ENCODE data around the gene CDKAL1.

DNA sequence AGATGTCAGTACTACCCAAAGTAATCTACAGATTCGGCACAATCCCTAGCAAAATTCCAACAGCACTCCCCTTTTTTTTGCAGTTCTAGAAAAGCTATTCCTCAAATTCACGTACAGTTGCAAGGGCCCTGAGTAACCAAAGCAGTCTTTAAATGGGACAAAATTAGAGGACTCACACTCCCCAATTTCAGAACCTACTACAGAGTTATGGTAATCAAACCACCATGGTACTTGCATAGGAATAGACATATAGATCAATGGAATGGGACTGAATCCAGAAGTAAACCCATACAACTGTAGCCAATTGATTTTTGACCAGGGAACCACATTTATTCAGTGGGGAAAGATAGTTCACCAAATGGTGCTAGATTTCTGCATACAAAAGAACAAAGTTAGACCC is 350.8 kb downstream of the CDKAL1 start:
- TF ChIP-seq CTCF (IDR thresholded peaks at IDR 0.05) (no peak), EP300 (IDR thresholded peaks at IDR 0.05) (no peak)

All from esophagus muscularis mucosa (tissue), 3 donors.